ENCODE results near the gene PTP4A2.

DNA sequence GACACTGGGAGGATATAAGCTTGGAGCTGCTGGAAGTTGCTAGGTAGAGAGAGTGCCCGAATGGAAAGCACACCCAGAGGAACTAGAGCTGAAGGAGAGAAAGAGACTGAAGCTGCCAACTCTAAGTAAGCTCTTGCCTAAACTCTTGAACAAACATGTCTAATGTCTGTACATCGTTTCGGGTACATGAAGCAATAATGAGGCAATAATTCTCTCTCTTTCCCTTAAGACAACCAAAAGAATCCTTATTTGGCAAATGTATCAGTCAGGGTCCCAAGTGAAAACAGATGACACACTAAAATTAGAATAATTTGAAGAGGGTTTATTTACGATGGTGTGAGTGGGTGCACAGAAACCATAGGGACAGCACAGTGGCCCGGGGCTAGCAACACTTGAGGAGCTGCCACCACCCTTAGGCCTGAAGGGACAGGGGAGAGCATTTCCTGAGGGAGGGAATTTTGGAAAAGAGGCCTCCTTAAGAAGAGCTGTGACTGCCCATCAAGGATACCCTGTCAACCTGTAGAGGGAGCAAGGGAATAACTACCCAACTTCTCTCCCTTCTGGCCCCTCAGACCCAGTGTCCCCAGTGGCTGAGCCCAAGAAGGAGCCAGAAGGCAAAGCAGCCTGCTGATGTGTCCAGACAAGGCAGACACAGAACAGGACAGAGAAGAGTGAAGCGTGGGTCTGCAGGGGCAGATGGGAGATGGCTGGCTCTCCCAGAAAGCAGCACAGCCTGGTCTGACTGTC, 39.4 kb upstream of the PTP4A2 start:
- TF ChIP-seq, protein P1, sequence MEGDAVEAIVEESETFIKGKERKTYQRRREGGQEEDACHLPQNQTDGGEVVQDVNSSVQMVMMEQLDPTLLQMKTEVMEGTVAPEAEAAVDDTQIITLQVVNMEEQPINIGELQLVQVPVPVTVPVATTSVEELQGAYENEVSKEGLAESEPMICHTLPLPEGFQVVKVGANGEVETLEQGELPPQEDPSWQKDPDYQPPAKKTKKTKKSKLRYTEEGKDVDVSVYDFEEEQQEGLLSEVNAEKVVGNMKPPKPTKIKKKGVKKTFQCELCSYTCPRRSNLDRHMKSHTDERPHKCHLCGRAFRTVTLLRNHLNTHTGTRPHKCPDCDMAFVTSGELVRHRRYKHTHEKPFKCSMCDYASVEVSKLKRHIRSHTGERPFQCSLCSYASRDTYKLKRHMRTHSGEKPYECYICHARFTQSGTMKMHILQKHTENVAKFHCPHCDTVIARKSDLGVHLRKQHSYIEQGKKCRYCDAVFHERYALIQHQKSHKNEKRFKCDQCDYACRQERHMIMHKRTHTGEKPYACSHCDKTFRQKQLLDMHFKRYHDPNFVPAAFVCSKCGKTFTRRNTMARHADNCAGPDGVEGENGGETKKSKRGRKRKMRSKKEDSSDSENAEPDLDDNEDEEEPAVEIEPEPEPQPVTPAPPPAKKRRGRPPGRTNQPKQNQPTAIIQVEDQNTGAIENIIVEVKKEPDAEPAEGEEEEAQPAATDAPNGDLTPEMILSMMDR (IDR thresholded peaks at IDR 0.05): peak; percentile 25 to 42 (median 38)
- TF ChIP-seq POLR2A (IDR thresholded peaks at IDR 0.05; ENCODE audit: low read depth): no peak
